ENCODE data around the gene ALKBH5. TPM values are rescaled to one million over a fixed set of nuclear protein-coding genes. Genes with fewer than 3 reads are reported as not detected.
A peak's percentile ranks its signal among the peaks of the same experiment; 100 is the strongest.

ALKBH5 gene
- polyA plus RNA-seq, 2 of the 4 experiments (the other 2 are of a cell fraction): 57.9 to 105 TPM

GRCh38 chr17:18155179-18155578 lies 28.4 kb upstream of the ALKBH5 start:
- POLR2A ChIA-PET: no interaction called here
- H3K9me3 ChIP-seq: no peaks in the 10 kb centered on the region
- CTCF ChIA-PET: interaction anchor here (0.9 to 7.6 kb wide), 5 partner anchors 14 to 27 kb away, joined by 3 to 67 read pairs (median 3); no protein-coding TSS in a partner anchor
- FAIRE-seq (no peak), ATAC-seq (no peak), DNase-seq (ENCODE audit: low read depth in 1 of 2, low spot score in 1 of 2) (no peak)
- TF ChIP-seq ELK1 (IDR thresholded peaks at IDR 0.05; ENCODE audit: low read depth, low read length) (no peak), RAD21 (conservative IDR thresholded peaks at IDR 0.05 in 1 of 2, IDR thresholded peaks at IDR 0.05 in 1 of 2) (no peak)
- WGBS (ENCODE audit: missing lambda C conversion rate): 81% methylated on average over 14 of the region's 14 CpGs
- H3K4me3 ChIP-seq: no peak overlapping the region
- peaks cover 13% of the 10 kb centered on the region; the same call in 2 of the 3 replicates for H3K4me1 ChIP-seq
- H3K27ac ChIP-seq: no peak overlapping the region
- no peak overlapping the region for H3K4me2 ChIP-seq

GRCh38 chr17:18156171-18156975 lies 27.3 kb upstream of the ALKBH5 start:
- Histone ChIP-seq H3K4me1 (peaks cover 13% of the 10 kb centered on the region; the same call in 2 of the 3 replicates), H3K4me2 (no peak overlapping the region), H3K27ac (peak overlapping the region in 1 of 2 experiments; percentile 4; a peak in 1 of 6 replicates), H3K4me3 (no peak overlapping the region), H3K9me3 (no peaks in the 10 kb centered on the region)
- 72% methylated on average over 8 of the region's 8 CpGs for WGBS (ENCODE audit: missing lambda C conversion rate)
- ChIA-PET CTCF (interaction anchor here (1.0 to 7.6 kb wide), 4 partner anchors 15 to 27 kb away, joined by 3 to 67 read pairs (median 4); partner anchors contain the start of gene ALKBH5), POLR2A (no interaction called here)
- ATAC-seq: peak; percentile 7 to 50; a peak in 5 of 6 replicates
- TF ChIP-seq HOXB13 (CRISPR knock-in tag; IDR thresholded peaks at IDR 0.05; ENCODE audit: low read depth) (no peak), NFE2L2 (conservative IDR thresholded peaks at IDR 0.05; ENCODE audit: low read length) (no peak)
- no peak for FAIRE-seq
- peak in 1 of 2 experiments; percentile 33 for DNase-seq (ENCODE audit: low read depth in 1 of 2, low spot score in 1 of 2)

GRCh38 chr17:18156976-18157280 lies 26.7 kb upstream of the ALKBH5 start:
- ATAC-seq: no peak
- FAIRE-seq: no peak
- POLR2A ChIA-PET: no interaction called here
- 93% methylated on average over 10 of the region's 10 CpGs for WGBS (ENCODE audit: missing lambda C conversion rate)
- TF ChIP-seq HES2 (IDR thresholded peaks at IDR 0.05) (no peak), JUNB (IDR thresholded peaks at IDR 0.05) (no peak)
- Histone ChIP-seq H3K4me3 (no peak overlapping the region), H3K27ac (peak overlapping the region in 1 of 2 experiments; percentile 4; a peak in 1 of 6 replicates), H3K9me3 (no peaks in the 10 kb centered on the region), H3K4me2 (no peak overlapping the region), H3K4me1 (peaks cover 13% of the 10 kb centered on the region; the same call in 2 of the 3 replicates)
- no peak for DNase-seq (ENCODE audit: low read depth in 1 of 2, low spot score in 1 of 2)
- CTCF ChIA-PET: interaction anchor here (7.6 kb wide), 1 partner anchor 16 kb away, joined by 67 read pairs; no protein-coding TSS in a partner anchor

- POLR2A ChIA-PET: interaction anchor here (1.3 kb wide), 1 partner anchor 26 kb away, joined by 6 read pairs; the partner anchor contains the start of gene ALKBH5
- Histone ChIP-seq H3K27ac (peak overlapping the region in 1 of 2 experiments; percentile 77; a peak in 1 of 6 replicates), H3K4me2 (no peak overlapping the region; the same call in 2 of the 3 replicates), H3K4me1 (peaks cover 13% of the 10 kb centered on the region; the same call in 2 of the 3 replicates), H3K9me3 (no peaks in the 10 kb centered on the region), H3K4me3 (no peak overlapping the region)
- WGBS (ENCODE audit: missing lambda C conversion rate): 94% methylated on average over 15 of the region's 22 CpGs
- no peak for ATAC-seq
- TF ChIP-seq KDM1A (IDR thresholded peaks at IDR 0.05; ENCODE audit: low read depth) (0 out of 2 replicates have a peak, but pooled peaks have one; percentile 38), CTCF (IDR thresholded peaks at IDR 0.05) (no peak), CHD2 (IDR thresholded peaks at IDR 0.05; ENCODE audit: low read length, partially characterized antibody) (no peak)
- CTCF ChIA-PET: interaction anchor here (1.0 kb wide), 1 partner anchor 16 kb away, joined by 3 read pairs; no protein-coding TSS in a partner anchor
- DNase-seq (ENCODE audit: low read depth in 1 of 2, low spot score in 1 of 2): no peak
- FAIRE-seq: no peak
Measured at GRCh38 chr17:18157354-18157985, 26.2 kb upstream of the ALKBH5 start.
